ENCODE data around the gene KRTAP5-2.

DNA sequence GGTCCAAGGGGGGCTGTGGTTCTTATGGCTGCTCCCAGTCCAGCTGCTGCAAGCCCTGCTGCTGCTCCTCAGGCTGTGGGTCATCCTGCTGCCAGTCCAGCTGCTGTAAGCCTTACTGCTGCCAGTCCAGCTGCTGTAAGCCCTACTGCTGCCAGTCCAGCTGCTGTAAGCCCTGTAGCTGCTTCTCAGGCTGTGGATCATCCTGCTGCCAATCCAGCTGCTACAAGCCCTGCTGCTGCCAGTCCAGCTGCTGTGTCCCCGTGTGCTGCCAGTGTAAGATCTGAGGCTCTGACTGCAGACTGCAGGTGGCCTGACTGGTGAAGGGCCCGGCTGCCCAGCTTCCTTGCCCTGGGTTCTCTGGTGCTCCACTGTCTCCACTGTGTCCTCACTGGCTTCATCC lies 32.2 kb upstream of the KRTAP5-2 start:
- TF ChIP-seq, protein P1, sequence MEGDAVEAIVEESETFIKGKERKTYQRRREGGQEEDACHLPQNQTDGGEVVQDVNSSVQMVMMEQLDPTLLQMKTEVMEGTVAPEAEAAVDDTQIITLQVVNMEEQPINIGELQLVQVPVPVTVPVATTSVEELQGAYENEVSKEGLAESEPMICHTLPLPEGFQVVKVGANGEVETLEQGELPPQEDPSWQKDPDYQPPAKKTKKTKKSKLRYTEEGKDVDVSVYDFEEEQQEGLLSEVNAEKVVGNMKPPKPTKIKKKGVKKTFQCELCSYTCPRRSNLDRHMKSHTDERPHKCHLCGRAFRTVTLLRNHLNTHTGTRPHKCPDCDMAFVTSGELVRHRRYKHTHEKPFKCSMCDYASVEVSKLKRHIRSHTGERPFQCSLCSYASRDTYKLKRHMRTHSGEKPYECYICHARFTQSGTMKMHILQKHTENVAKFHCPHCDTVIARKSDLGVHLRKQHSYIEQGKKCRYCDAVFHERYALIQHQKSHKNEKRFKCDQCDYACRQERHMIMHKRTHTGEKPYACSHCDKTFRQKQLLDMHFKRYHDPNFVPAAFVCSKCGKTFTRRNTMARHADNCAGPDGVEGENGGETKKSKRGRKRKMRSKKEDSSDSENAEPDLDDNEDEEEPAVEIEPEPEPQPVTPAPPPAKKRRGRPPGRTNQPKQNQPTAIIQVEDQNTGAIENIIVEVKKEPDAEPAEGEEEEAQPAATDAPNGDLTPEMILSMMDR (IDR thresholded peaks at IDR 0.05): no peak
- no peak for TF ChIP-seq POLR2A (IDR thresholded peaks at IDR 0.05)

Data from prostate gland (tissue), 2 donors.